ENCODE results near the gene ZBTB40.

Gene ZBTB40

GRCh38 chr1:22471078-22471477, 19.4 kb downstream of the ZBTB40 start:
- no peak for DNase-seq

DNA sequence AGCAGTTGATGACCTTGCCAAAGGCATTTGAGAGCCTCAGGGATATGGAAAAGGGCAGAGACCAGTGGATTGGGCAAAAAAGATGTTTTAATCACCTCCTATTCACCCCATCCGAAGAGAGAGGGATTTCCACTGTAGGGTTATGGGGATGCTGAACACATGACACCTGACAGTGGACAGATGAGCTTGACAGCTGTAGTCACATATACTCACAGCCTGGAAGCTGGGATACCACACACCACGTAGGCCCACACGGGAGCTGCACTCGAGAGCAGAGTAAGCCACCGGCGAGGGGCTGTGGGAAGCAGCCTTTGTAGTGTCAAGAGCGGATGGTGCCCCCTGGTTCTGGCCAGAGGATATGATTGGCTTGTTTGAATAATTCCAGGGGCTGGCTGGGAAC, 20.0 kb downstream of the ZBTB40 start:
- DNase-seq: no peak

- no peak for DNase-seq
These were observed 20.9 kb downstream of the ZBTB40 start for GRCh38 chr1:22472596-22472995.

DNA sequence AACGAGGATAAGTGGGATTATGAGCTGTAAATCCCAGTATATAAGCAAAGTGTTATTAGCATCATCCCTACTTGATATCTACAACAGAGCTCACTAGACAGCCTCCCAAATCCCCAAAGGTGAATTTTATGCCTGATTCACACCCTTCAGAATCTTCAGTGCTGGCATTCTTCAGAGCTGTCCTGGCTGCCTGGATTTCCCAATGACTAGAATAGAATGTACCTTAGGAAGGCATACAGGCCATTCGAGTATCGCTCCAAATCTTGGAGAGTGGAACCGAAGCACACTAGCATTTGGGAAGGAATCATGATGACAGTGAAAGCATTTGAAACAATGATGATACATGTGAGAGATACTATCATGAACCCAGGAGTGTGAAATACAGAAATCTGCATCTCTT, 22.3 kb downstream of the ZBTB40 start:
- DNase-seq: no peak

DNA sequence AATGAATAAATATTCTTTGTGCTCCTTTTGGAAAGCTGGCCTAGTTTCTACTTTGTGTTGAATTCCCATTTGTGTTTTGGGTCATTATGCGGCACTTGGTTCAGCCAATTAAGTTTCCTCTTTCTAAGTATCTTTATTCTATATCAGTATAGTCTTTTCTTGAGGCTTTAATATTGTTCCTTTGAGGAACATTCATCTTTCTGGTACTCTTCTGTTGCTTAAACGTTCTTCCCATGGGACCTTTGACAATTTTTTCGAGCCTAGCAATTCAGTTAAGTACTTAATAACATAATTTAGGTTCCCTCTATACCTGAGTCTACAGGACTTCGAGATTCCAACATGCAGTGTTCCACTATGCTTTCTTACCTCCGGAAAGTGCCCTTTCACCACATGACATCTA, 24.9 kb downstream of the ZBTB40 start:
- no peak for DNase-seq

- no peak for DNase-seq
These were observed 31.5 kb downstream of the ZBTB40 start for GRCh38 chr1:22483121-22483520.

GRCh38 chr1:22484706-22485345, 33.2 kb downstream of the ZBTB40 start:
- no peak for DNase-seq

GRCh38 chr1:22485431-22485830, 33.8 kb downstream of the ZBTB40 start:
- DNase-seq: no peak

GRCh38 chr1:22487781-22488180, 36.1 kb downstream of the ZBTB40 start:
- no peak for DNase-seq

GRCh38 chr1:22488319-22488718, 36.7 kb downstream of the ZBTB40 start:
- DNase-seq: no peak

- no peak for DNase-seq
These were observed 37.6 kb downstream of the ZBTB40 start for GRCh38 chr1:22489278-22489677.

DNA sequence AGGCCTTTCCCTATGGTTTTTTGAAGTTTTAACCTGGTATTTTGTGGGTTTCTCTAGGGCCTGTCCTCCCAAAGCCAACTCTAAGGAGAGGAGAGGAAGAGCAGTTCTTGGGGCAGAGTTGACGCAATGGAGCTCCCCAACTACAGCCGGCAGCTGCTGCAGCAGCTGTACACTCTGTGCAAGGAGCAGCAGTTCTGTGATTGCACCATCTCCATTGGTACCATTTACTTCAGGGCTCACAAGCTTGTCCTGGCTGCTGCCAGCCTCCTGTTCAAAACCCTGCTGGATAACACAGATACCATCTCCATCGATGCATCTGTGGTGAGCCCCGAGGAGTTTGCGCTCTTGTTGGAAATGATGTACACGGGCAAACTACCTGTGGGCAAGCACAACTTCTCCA, 38.2 kb downstream of the ZBTB40 start:
- no peak for DNase-seq

DNA sequence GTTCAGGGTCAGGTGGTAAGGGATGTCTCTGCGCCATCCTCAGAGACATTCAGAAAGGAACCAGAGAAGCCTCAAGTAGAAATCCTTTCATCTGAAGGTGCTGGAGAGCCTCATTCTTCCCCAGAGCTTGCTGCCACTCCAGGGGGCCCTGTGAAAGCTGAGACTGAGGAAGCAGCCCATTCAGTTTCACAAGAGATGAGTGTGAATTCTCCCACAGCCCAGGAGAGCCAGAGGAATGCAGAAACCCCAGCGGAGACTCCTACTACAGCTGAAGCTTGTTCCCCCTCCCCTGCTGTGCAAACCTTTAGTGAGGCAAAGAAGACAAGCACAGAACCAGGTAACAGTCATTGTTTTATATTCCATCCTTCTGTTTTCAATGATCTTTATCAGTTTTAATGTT, 38.7 kb downstream of the ZBTB40 start:
- DNase-seq: no peak

- DNase-seq: no peak
These were observed 40.5 kb downstream of the ZBTB40 start for GRCh38 chr1:22491995-22492715.

- DNase-seq: no peak
These were observed 42.5 kb downstream of the ZBTB40 start for GRCh38 chr1:22494144-22494543.

GRCh38 chr1:22494943-22495579, 43.4 kb downstream of the ZBTB40 start:
- DNase-seq: no peak

- no peak for DNase-seq
These were observed 45.0 kb downstream of the ZBTB40 start for GRCh38 chr1:22496536-22497160.

DNA sequence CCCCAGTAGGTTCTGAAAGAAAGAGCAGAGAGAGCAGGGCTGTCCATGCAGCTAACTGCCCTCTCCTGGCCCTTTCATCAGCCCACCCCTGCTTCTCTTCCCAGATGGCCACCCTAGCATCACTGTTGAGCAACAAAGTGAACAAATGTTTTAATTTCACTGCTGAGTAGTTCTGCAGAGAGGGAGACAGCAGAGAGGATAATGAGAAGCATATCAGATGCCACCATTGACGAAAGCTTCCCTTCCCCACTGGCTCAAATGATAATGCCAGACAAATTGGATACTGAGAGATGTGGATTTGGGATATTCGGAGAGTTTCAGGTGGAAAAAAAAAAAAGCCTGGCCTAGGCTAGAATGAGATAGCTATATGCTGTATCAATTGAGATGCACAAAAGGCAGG, 46.8 kb downstream of the ZBTB40 start:
- DNase-seq: no peak

DNA sequence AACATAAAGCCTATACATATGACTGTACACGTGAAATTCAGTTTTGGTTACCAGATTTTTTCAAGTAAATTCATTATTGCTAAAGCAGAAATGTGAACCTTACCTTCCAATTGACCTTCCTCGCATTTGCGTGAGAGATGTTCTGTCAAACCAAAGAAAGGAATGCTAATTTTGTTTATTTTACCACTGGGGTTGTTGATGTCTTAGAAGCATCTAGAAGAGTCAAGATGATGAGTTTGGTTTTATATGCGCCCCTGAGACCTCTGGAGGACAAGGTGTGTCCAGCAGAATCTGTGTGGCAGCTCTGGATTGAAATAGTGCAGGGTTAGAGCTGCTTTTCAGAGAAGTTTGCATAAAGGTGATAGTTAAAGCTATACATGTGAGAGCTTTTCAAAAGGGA, 48.4 kb downstream of the ZBTB40 start:
- DNase-seq: no peak

DNA sequence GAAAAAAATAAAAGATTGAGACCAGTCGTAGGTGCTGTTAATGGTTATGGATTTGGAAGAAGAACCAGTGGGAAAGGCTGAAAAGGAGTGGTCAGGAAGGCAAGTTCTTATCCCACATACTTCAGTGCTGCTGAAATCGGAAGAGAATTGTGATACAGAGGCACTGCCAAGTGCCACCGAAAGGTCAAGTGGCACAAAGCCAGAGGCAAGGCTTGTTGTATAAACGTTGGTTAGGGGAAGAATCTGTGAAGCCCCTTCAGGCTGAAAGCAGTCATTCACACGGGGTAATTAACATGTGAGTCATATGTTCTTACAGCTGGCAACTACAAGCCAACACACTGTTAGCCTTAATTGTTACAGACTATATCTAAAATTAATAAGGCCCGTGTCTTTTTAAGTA, 48.8 kb downstream of the ZBTB40 start:
- DNase-seq: no peak

- no peak for DNase-seq
These were observed 50.6 kb downstream of the ZBTB40 start for GRCh38 chr1:22502202-22502601.

GRCh38 chr1:22503721-22504410, 52.2 kb downstream of the ZBTB40 start:
- DNase-seq: no peak

GRCh38 chr1:22506130-22506692, 54.6 kb downstream of the ZBTB40 start:
- no peak for DNase-seq
